HG02759 (cell line): ENCODE measurements around the gene TLN1.
A peak's percentile ranks its signal among the peaks of the same experiment; 100 is the strongest.

Source experiments
- ATAC-seq: cut with Tn5 transposase; IDR thresholded peaks from one replicate; pipeline ENCODE4 v1.9.1; 2021; ENCODE audit warnings: mild to moderate bottlenecking, moderate library complexity; ENCODE audit not compliant: unreplicated experiment

The TLN1 gene

GRCh38 chr9:35732185-35732799 lies at the start of gene TLN1, which contains the start of gene CREB3:
Gene TLN1, minus strand, starts transcription at chr9:35732195. Its CDS starts 6,501 bp downstream, at chr9:35725694.
Gene CREB3, plus strand, starts transcription at chr9:35732666. Its CDS starts 107 bp downstream, at chr9:35732773.
- ATAC-seq, result peak; percentile 77

DNA sequence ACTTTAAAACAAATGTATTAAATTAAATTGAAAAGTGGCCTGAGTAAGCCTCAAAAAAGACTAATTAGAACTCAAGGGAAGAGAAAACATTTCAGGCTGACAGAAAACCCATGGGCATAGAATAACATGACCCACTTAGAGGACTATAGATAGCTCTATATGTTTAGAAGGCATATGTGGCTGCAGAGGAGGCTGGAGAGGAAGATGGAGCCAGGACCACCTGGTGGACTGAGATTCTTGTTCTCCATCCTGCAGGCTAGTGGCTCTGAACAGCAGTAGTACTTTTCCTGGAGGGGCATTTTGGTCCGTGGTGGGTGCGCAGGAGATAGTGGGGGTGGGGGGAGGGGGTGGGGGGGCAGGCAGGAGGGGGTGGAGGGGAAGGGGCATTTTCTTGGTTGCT lies 49.1 kb upstream of the TLN1 start:
- no peak for ATAC-seq

GRCh38 chr9:35778496-35778895 lies 46.5 kb upstream of the TLN1 start:
- ATAC-seq, result no peak

GRCh38 chr9:35776018-35776417 lies 44.0 kb upstream of the TLN1 start:
- peak; percentile 53 for ATAC-seq

GRCh38 chr9:35774907-35775635 lies 43.1 kb upstream of the TLN1 start:
- no peak for ATAC-seq

DNA sequence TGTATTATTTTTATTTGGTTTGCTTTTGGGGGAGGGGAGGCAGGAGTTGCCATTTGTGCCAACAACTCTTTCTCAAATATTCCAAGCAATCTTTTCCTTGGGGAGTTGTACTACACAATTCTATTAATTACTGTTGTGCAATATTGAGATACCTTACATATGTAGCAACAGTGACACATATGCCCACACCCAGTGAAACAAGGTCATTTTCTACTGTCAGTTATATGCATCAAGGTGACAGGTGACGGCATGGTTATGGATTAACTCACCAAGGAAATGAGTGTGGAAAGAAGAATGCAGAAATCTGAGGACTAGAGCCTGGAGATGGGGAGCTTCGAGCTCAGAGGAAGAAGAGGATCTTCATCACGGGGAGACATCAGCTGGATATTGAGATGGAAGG lies 39.9 kb upstream of the TLN1 start:
- ATAC-seq, result no peak

DNA sequence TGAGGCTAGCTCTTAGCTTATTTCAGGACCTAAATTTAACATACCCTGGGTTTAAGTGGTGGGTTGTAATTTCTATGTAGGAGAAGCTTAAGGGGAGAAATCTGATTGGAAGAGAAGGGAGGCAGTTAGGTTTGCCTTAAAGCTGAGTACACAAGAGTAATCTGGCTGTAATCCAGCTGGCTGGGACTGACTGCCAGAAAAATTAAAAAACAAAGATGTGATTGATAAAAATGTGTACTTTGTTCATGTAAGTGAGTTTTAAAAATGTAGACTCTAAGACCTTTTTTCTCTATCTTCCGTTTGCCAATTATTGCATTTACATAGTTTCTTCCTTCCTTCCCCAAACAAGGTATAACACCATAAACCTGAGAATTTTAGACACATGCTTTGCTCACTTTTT lies 39.5 kb upstream of the TLN1 start:
- no peak for ATAC-seq

DNA sequence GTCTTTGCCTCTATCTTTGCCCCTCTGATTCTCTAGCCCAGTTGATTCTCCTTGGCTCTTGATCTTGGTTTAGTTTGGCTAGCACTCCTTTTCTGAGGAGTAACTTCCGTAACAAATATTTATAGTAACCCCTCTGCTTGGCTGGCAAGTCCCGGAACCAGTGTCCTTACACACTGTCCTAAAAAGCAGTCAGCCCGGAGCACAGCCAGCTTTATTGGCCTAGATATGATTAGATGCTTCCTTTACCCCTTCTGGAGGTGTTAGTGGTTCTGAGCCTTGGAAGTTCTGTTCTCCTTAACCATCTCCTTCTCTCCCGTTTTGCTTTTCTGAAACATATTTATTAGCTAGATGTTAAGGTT lies 39.1 kb upstream of the TLN1 start:
- ATAC-seq, result no peak

- no peak for ATAC-seq
These were observed 37.8 kb upstream of the TLN1 start for GRCh38 chr9:35769763-35770162.

DNA sequence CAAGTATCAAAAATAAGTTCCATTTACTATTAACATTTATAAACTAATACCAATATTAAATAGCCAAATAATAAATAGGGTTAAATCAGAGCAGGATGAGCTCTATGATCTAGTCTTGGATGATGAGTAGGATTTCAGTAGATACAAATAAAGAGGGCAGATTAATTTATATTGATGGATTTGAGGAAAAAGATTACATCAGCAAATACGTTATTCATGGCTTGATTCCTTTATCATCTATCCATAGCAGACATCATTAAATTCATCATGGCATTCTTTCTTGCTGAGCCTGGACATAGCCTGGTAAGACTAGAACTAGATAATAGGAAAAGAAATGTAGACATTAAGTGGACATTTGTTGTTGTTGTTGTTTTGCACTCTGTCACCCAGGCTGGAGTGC lies 35.5 kb upstream of the TLN1 start:
- no peak for ATAC-seq

DNA sequence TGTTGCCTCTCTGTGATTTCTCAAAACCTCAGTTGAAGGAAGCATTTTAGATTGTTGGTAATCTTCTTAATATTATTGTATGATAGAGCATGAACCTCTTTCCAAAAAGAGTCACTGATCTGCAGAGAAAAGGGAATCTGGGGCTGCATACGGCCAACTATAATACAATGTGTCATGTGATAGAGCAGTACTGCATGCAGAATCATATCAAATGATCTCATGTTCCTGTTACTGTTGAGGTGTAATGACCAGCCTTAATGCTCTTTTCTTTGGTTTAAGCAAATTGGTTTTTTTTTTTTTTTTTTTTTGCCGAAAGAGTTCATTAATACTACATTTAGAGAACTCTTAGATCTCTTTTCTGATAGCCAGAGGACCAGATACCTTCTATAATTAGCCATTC lies 35.0 kb upstream of the TLN1 start:
- ATAC-seq, result no peak

DNA sequence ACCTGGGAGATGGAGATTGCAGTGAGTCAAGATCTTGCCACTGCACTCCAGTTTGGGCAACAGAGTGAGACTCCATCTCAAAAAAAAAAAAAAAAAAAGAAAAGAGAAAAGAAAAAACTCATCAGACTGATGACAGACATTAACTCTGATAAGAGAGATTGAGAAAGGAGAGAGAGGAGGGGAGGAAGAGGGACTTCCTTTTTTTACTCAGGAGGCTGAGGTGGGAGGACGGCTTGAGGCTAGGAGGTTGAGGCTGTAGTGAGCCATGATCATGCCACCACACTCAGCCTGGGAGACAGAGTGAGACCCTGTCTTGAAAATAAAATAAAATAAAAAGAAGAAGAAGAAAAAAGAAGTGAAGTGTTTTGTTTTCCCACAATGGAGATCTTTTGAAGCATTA lies 31.8 kb upstream of the TLN1 start:
- no peak for ATAC-seq

DNA sequence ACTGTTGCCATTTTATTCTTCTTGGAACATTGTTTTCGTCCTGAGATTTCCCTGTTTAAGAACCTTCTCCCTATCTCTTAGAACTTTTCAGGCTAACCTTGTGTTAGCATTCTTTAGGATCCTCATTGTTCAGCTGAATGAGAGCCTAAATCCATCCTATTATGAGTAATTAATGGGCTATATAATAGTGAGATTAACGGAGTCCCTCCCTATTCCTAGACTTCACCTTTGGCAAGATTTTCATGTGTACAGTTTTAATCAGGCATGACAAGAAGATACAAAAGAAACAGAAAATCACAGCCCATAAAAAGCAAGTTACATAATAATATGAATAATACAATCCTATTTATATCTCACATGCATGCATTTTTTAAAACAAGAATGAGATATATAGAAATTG lies 31.2 kb upstream of the TLN1 start:
- ATAC-seq, result no peak

DNA sequence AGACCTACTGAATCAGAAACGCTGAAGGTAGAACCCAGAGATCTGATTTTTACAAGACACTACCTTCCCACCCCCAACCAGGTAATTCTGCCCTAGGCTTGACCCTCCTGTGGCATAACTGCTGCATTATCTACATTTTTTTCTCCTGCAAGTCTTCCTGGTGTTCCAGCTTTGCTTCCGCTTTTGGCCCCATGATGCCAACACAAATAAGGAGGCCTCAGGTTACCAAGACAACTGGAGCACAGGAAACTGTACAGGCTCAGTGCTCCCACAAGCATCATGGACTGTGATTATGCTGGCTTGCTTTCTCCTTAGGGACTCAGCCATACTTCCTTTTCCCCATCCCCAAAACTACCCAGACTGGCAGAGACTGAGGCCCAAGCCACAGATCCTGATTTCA lies 28.7 kb upstream of the TLN1 start:
- ATAC-seq, result no peak

GRCh38 chr9:35759795-35760194 lies 27.8 kb upstream of the TLN1 start:
- ATAC-seq, result no peak

- no peak for ATAC-seq
These were observed 26.6 kb upstream of the TLN1 start for GRCh38 chr9:35758475-35759050.

GRCh38 chr9:35757892-35758275 lies 25.9 kb upstream of the TLN1 start:
- ATAC-seq, result no peak

- ATAC-seq, result peak; percentile 45
These were observed 25.4 kb upstream of the TLN1 start for GRCh38 chr9:35757226-35757891.

GRCh38 chr9:35756275-35757225 lies 24.6 kb upstream of the TLN1 start:
- peak; percentile 73 for ATAC-seq

DNA sequence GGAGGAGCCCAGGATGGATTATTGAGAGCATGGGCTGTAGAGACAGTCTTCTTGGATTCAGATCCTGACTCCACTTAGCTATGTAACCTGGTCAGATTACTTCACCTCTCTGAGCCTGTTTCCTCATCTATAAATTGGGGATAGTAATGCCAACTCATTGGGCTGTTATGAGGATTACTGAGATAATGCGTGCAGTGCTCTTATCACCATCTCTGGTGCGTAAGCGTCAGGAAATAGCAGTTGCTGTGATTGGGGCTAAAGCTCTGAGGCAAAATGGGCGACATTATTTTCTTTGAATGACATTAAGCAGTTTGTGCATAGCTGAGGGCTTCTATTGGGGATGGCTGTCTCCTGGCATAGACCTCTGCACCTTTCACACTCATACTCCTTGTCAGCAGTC lies 23.1 kb upstream of the TLN1 start:
- no peak for ATAC-seq

GRCh38 chr9:35754264-35754663 lies 22.3 kb upstream of the TLN1 start, which contains the start of gene MSMP:
Gene MSMP, minus strand, starts transcription at chr9:35754276. Its CDS starts 147 bp downstream, at chr9:35754129.
- ATAC-seq, result no peak
